NCI-H1436 (cell line): ENCODE results near the gene EEFSEC.
"Not testable (repeated sequence)": the region's sequence is repeated elsewhere in the genome, so short reads cannot be mapped to it uniquely, and the experiment has no call there.

Source experiments
- DNase-seq: peaks from one replicate; lab custom pipeline; 2025; lab: John Stamatoyannopoulos, UW

Gene EEFSEC

GRCh38 chr3:128152419-128153155 lies 694 bp upstream of the EEFSEC start:
- DNase-seq, result peak; percentile 80

- DNase-seq, result not testable (repeated sequence)
Measured at GRCh38 chr3:128154354-128154753, 1.1 kb downstream of the EEFSEC start.

GRCh38 chr3:128155616-128156360 lies 2.5 kb downstream of the EEFSEC start:
- DNase-seq, result no peak

GRCh38 chr3:128160661-128161060 lies 7.4 kb downstream of the EEFSEC start:
- DNase-seq, result no peak

- no peak for DNase-seq
Measured at GRCh38 chr3:128163432-128163831, 10.2 kb downstream of the EEFSEC start.

- no peak for DNase-seq
Measured at GRCh38 chr3:128166971-128167453, 13.7 kb downstream of the EEFSEC start.

- DNase-seq, result no peak
Measured at GRCh38 chr3:128167646-128167972, 14.3 kb downstream of the EEFSEC start.

- no peak for DNase-seq
Measured at GRCh38 chr3:128167973-128168674, 14.8 kb downstream of the EEFSEC start.

GRCh38 chr3:128168836-128169235 lies 15.6 kb downstream of the EEFSEC start:
- no peak for DNase-seq

GRCh38 chr3:128170866-128171516 lies 17.7 kb downstream of the EEFSEC start:
- DNase-seq, result no peak

GRCh38 chr3:128173200-128173599 lies 19.9 kb downstream of the EEFSEC start:
- DNase-seq, result no peak

GRCh38 chr3:128173849-128174248 lies 20.6 kb downstream of the EEFSEC start:
- no peak for DNase-seq

GRCh38 chr3:128174675-128175590 lies 21.7 kb downstream of the EEFSEC start:
- DNase-seq, result no peak

GRCh38 chr3:128175768-128176167 lies 22.5 kb downstream of the EEFSEC start:
- no peak for DNase-seq

GRCh38 chr3:128176276-128176833 lies 23.1 kb downstream of the EEFSEC start:
- no peak for DNase-seq

GRCh38 chr3:128177865-128178264 lies 24.6 kb downstream of the EEFSEC start:
- DNase-seq, result no peak

- no peak for DNase-seq
Measured at GRCh38 chr3:128178782-128179483, 25.7 kb downstream of the EEFSEC start.

GRCh38 chr3:128179484-128179819 lies 26.2 kb downstream of the EEFSEC start:
- no peak for DNase-seq

GRCh38 chr3:128180436-128180835 lies 27.2 kb downstream of the EEFSEC start:
- DNase-seq, result no peak

- no peak for DNase-seq
Measured at GRCh38 chr3:128180913-128181312, 27.6 kb downstream of the EEFSEC start.
